Measurements from ENCODE around the gene TFAM. TPM values are rescaled to one million over a fixed set of nuclear protein-coding genes. Genes with fewer than 3 reads are reported as not detected.

The TFAM gene
- polyA plus RNA-seq, 1 donor (not counting 4 experiments of a cell fraction or from before 2014, with no cell fraction given) = 25.1 TPM

- H3K9me1 ChIP-seq (ENCODE audit: control insufficient read depth, extremely low read depth, insufficient read depth, low read length) = no peaks in the 10 kb centered on the region
- no peak overlapping the region for H3K9ac ChIP-seq (ENCODE audit: control insufficient read depth, extremely low read depth, insufficient read depth, low read length)
- H3K27me3 ChIP-seq (ENCODE audit: control insufficient read depth, extremely low read depth, insufficient read depth, low read length) = no peaks in the 10 kb centered on the region
- dilution Hi-C loops (cut with MboI; ENCODE audit: extremely low pct_ligation_motif_present, low sequenced_read_pairs) = no loop called here
- no peak overlapping the region for H3K4me2 ChIP-seq (ENCODE audit: control insufficient read depth, extremely low read depth, insufficient read depth, low read depth, low read length)
- FAIRE-seq = no peak
- no peak overlapping the region for H3K4me3 ChIP-seq (ENCODE audit: control insufficient read depth in 2 of 3, extremely low read depth in 1 of 3, insufficient read depth in 2 of 3, low read depth in 1 of 3, low read length in 3 of 3)
- H3K27ac ChIP-seq (ENCODE audit: control insufficient read depth, insufficient read depth, low read length) = no peak overlapping the region
- no peaks in the 10 kb centered on the region for H3K9me3 ChIP-seq (ENCODE audit: control insufficient read depth, low read depth, low read length)
- no peaks in the 10 kb centered on the region for H3K4me1 ChIP-seq (ENCODE audit: control insufficient read depth, extremely low read depth, insufficient read depth, low read length)
- TF ChIP-seq, protein P1, sequence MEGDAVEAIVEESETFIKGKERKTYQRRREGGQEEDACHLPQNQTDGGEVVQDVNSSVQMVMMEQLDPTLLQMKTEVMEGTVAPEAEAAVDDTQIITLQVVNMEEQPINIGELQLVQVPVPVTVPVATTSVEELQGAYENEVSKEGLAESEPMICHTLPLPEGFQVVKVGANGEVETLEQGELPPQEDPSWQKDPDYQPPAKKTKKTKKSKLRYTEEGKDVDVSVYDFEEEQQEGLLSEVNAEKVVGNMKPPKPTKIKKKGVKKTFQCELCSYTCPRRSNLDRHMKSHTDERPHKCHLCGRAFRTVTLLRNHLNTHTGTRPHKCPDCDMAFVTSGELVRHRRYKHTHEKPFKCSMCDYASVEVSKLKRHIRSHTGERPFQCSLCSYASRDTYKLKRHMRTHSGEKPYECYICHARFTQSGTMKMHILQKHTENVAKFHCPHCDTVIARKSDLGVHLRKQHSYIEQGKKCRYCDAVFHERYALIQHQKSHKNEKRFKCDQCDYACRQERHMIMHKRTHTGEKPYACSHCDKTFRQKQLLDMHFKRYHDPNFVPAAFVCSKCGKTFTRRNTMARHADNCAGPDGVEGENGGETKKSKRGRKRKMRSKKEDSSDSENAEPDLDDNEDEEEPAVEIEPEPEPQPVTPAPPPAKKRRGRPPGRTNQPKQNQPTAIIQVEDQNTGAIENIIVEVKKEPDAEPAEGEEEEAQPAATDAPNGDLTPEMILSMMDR (optimal IDR thresholded peaks at IDR 0.05 in 1 of 3, IDR thresholded peaks at IDR 0.05 in 1 of 3, conservative IDR thresholded peaks at IDR 0.05 in 1 of 3; ENCODE audit: extremely low read depth in 1 of 3, insufficient read depth in 2 of 3, low read length in 3 of 3) = no peak
- TF ChIP-seq EZH2 (IDR thresholded peaks at IDR 0.05; ENCODE audit: low read length) = no peak
- peaks cover 0 to 3% of the 10 kb centered on the region in 2 experiments for H3K36me3 ChIP-seq (ENCODE audit: control insufficient read depth in 2 of 2, extremely low read depth in 1 of 2, insufficient read depth in 2 of 2, low read length in 2 of 2)
- DNase-seq (ENCODE audit: low read depth, low spot score) = no peak
- no peak overlapping the region for H2AFZ ChIP-seq (ENCODE audit: control insufficient read depth, low read length)
- H4K20me1 ChIP-seq (ENCODE audit: control insufficient read depth, extremely low read depth, insufficient read depth, low read length) = no peaks in the 10 kb centered on the region
- peaks cover 18% of the 10 kb centered on the region for H3K79me2 ChIP-seq (ENCODE audit: control insufficient read depth, insufficient read depth, low read length)
These were observed 33.3 kb upstream of the TFAM start for GRCh38 chr10:58351616-58352578.

- Histone ChIP-seq H4K20me1 (ENCODE audit: control insufficient read depth, extremely low read depth, insufficient read depth, low read length) (no peaks in the 10 kb centered on the region), H2AFZ (ENCODE audit: control insufficient read depth, low read length) (no peak overlapping the region), H3K27ac (ENCODE audit: control insufficient read depth, insufficient read depth, low read length) (no peak overlapping the region), H3K4me3 (ENCODE audit: control insufficient read depth in 2 of 3, extremely low read depth in 1 of 3, insufficient read depth in 2 of 3, low read depth in 1 of 3, low read length in 3 of 3) (no peak overlapping the region), H3K9me1 (ENCODE audit: control insufficient read depth, extremely low read depth, insufficient read depth, low read length) (no peaks in the 10 kb centered on the region), H3K36me3 (ENCODE audit: control insufficient read depth in 2 of 2, extremely low read depth in 1 of 2, insufficient read depth in 2 of 2, low read length in 2 of 2) (peaks cover 0 to 3% of the 10 kb centered on the region in 2 experiments), H3K79me2 (ENCODE audit: control insufficient read depth, insufficient read depth, low read length) (peaks cover 17% of the 10 kb centered on the region), H3K4me2 (ENCODE audit: control insufficient read depth, extremely low read depth, insufficient read depth, low read depth, low read length) (no peak overlapping the region), H3K9me3 (ENCODE audit: control insufficient read depth, low read depth, low read length) (no peaks in the 10 kb centered on the region), H3K4me1 (ENCODE audit: control insufficient read depth, extremely low read depth, insufficient read depth, low read length) (no peaks in the 10 kb centered on the region), H3K9ac (ENCODE audit: control insufficient read depth, extremely low read depth, insufficient read depth, low read length) (no peak overlapping the region), H3K27me3 (ENCODE audit: control insufficient read depth, extremely low read depth, insufficient read depth, low read length) (no peaks in the 10 kb centered on the region)
- TF ChIP-seq EZH2 (IDR thresholded peaks at IDR 0.05; ENCODE audit: low read length) = no peak
- TF ChIP-seq, protein P1 (optimal IDR thresholded peaks at IDR 0.05 in 1 of 3, IDR thresholded peaks at IDR 0.05 in 1 of 3, conservative IDR thresholded peaks at IDR 0.05 in 1 of 3; ENCODE audit: extremely low read depth in 1 of 3, insufficient read depth in 2 of 3, low read length in 3 of 3) = no peak
- DNase-seq (ENCODE audit: low read depth, low spot score) = no peak
- FAIRE-seq = no peak
- dilution Hi-C loops (cut with MboI; ENCODE audit: extremely low pct_ligation_motif_present, low sequenced_read_pairs) = no loop called here
These were observed 32.1 kb upstream of the TFAM start for GRCh38 chr10:58352956-58353610.

Measured in keratinocyte (primary cell).